ENCODE data around the gene PLCXD3. TPM values are rescaled to one million over a fixed set of nuclear protein-coding genes. Genes with fewer than 3 reads are reported as not detected.

PLCXD3 gene
- total and polyA plus RNA-seq, 9 of the 15 experiments (the other 6 are each of a cell fraction or from before 2014, with no cell fraction given): not detected

DNA sequence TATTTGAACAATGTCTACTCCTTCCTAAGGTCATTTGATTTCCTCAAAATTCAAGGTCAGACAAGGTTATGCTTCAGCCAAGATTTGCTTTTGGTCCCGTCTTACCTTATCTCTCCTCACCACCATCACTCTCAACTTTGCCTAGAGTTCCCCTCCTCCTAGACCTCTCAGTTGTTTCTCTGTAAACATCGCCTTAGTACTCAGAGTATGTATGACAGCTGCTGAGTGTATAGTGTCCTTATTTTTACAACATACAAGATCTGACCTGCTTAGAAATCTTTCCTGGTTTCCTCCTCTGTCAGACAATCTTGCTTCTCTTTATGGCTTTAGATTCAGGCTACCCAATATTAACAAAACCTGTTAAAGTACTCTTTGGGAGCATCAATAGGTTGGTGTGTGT lies 247.1 kb downstream of the PLCXD3 start (continued):
- TF ChIP-seq, protein P1, sequence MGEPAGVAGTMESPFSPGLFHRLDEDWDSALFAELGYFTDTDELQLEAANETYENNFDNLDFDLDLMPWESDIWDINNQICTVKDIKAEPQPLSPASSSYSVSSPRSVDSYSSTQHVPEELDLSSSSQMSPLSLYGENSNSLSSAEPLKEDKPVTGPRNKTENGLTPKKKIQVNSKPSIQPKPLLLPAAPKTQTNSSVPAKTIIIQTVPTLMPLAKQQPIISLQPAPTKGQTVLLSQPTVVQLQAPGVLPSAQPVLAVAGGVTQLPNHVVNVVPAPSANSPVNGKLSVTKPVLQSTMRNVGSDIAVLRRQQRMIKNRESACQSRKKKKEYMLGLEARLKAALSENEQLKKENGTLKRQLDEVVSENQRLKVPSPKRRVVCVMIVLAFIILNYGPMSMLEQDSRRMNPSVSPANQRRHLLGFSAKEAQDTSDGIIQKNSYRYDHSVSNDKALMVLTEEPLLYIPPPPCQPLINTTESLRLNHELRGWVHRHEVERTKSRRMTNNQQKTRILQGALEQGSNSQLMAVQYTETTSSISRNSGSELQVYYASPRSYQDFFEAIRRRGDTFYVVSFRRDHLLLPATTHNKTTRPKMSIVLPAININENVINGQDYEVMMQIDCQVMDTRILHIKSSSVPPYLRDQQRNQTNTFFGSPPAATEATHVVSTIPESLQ (CRISPR knock-in tag; IDR thresholded peaks at IDR 0.05): no peak

Measured in K562 (cell line).